ENCODE data around the gene AUP1.

GRCh38 chr2:74571058-74571457 lies 41.6 kb upstream of the AUP1 start:
- no peak for TF ChIP-seq CTCF (IDR thresholded peaks at IDR 0.05)
- no peak for TF ChIP-seq POLR2A (IDR thresholded peaks at IDR 0.05)
